Pancreas (tissue), 10 donors: ENCODE data around the gene NIPAL3. TPM values are rescaled to one million over a fixed set of nuclear protein-coding genes. Genes with fewer than 3 reads are reported as not detected.
A peak's percentile ranks its signal among the peaks of the same experiment; 100 is the strongest.
"Not testable (repeated sequence)": the region's sequence is repeated elsewhere in the genome, so short reads cannot be mapped to it uniquely, and the experiment has no call there.

Experiments
- ATAC-seq, 4 donors: fragments of 200-7000 bp; cut with Tn5 transposase; one replicate each; pipeline versions ENCODE4 v1.8.0 to v1.9.1; 2020; ENCODE audit warnings: mild to moderate bottlenecking in 4 of 4, moderate library complexity in 4 of 4
- DNase-seq, 6 donors: peaks; one replicate each; pipeline ENCODE4 v3.0.0-alpha.2; 2020
- FAIRE-seq: peaks from 2 replicates; lab custom pipeline; 2012; peaks lifted over from hg19 to GRCh38; lab: Jason Lieb, UNC
- H3K27ac ChIP-seq, 4 donors: fragments of 200-600 bp; sonication (generic); 1 replicate in 3 of 4; 2 replicates in 1 of 4; pipeline versions ENCODE4 v1.5.0 to v1.8.0; 2020
- H3K27me3 ChIP-seq, 4 donors: fragments of 200-600 bp; one replicate each; pipeline ENCODE4 v1.8.0; 2021
- H3K36me3 ChIP-seq, 3 donors: fragments of 200-600 bp; sonication (generic) in 1 of 3; one replicate each; pipeline versions ENCODE4 v1.5.0 to v1.8.0; 2020 to 2021
- H3K4me1 ChIP-seq, 3 donors: fragments of 200-600 bp; one replicate each; pipeline ENCODE4 v1.8.0; 2021
- H3K4me3 ChIP-seq, 4 donors: fragments of 200-600 bp; sonication (generic) in 2 of 4; one replicate each; pipeline versions ENCODE4 v1.5.0 to v1.8.0; 2020 to 2021
- H3K9me3 ChIP-seq, 4 donors: fragments of 200-600 bp; one replicate each; pipeline ENCODE4 v1.8.0; 2021
- WGBS, 2 donors: extraction: QIAGEN DNeasy Blood & Tissue Kit; methylation state at CpG; one replicate each; pipeline ENCODE4 v1.1.7; 2013; 5-methylcytosine and 5-hydroxymethylcytosine counted together
- intact Hi-C, 3 donors: fragments of 100-400 bp; cut with DNase I; formaldehyde crosslinking; loops; one replicate each; pipeline versions ENCODE4 v1.11.1 to v1.14.2; 2022
- polyA plus RNA-seq, 2 donors: library from polyadenylated mRNA; stranded (reverse); fragments of 200-250 nt; gene quantifications; one replicate each; pipeline ENCODE4 v1.2.3, GENCODE V29; 2013
- total RNA-seq, 6 donors: library from RNA; stranded (reverse); fragmentation: NEBNext Ultra II Directional in 4 of 6; extraction: Animal tissue kit (Norgen Biotek cat#: 25700) in 4 of 6; gene quantifications; one replicate each; pipeline versions ENCODE4 v1.2.1 to v1.2.4, GENCODE V29; 2021 to 2023
- TF ChIP-seq, protein P1 (sequence below), 4 donors: fragments of 200-600 bp; sonication (generic) in 3 of 4; IDR thresholded peaks; one replicate each; pipeline versions ENCODE4 v1.5.0 to v1.8.0; 2021; ENCODE audit warnings: antibody characterized with exemption in 4 of 4
- donor health status: healthy with polysubstance abuse.
- donor health status: DM: no; HTN: no; CAD: no; lungs with moderate emphysema.
- donor health status: DM: no; HTN: no; CAD: no.
- donor health status: control.
- donor health status: control.
- donor health status: Bipolar disorder and iron deficiency.
- donor health status: DM: yes; HTN: yes; CAD: no.
- donor health status: DM: no; HTN: no; CAD: no.
- donor health status: DM: no; HTN: no; CAD: no.
- donor health status: DM: yes; HTN: yes; CAD: no.

Gene NIPAL3
- total and polyA plus RNA-seq, 8 donors, result 7.2 to 25.4 (median 18.5) TPM

DNA sequence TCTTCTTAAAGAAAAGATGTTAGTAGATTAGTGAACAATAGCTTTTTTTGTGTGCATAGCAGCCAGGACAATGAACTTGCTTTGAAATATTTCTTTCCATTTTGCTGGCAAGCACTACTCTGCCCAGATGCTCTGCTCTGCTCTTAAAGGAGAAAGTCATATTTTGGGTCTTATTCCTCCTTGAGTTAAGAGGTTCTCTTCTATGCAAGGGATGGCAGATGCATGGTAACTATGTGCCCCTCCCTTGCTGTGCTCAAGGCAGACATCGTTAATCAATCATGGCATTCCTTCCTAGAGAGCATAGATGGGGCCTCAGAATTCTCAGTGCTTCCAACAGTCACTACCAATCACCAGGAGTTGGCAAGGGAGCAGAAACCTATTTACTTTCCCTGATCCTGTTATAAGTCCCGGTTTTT is 27.6 kb downstream of the NIPAL3 start:
- FAIRE-seq, result no peak

GRCh38 chr1:24446446-24446845 is 30.8 kb downstream of the NIPAL3 start:
- WGBS, 2 donors, result 97 to 99% methylated on average over 2 of the region's 2 CpGs
- ATAC-seq, FAIRE-seq, H3K27ac ChIP-seq, H3K4me1 ChIP-seq, H3K9me3 ChIP-seq, DNase-seq, H3K4me3 ChIP-seq, intact Hi-C loops, H3K27me3 ChIP-seq: not testable (repeated sequence)
- peaks cover 0 to 21% (median 4%) of the 10 kb centered on the region in 3 donors for H3K36me3 ChIP-seq

More for the DNA sequence above, 27.6 kb downstream of the NIPAL3 start:
- Histone ChIP-seq H3K4me3 (no peak overlapping the region), H3K27ac (no peak overlapping the region), H3K36me3 (peaks cover 0 to 4% (median 0%) of the 10 kb centered on the region in 3 donors), H3K4me1 (peaks cover 0 to 4% (median 0%) of the 10 kb centered on the region in 3 donors), H3K9me3 (no peaks in the 10 kb centered on the region), H3K27me3 (no peaks in the 10 kb centered on the region)
- TF ChIP-seq, protein P1, sequence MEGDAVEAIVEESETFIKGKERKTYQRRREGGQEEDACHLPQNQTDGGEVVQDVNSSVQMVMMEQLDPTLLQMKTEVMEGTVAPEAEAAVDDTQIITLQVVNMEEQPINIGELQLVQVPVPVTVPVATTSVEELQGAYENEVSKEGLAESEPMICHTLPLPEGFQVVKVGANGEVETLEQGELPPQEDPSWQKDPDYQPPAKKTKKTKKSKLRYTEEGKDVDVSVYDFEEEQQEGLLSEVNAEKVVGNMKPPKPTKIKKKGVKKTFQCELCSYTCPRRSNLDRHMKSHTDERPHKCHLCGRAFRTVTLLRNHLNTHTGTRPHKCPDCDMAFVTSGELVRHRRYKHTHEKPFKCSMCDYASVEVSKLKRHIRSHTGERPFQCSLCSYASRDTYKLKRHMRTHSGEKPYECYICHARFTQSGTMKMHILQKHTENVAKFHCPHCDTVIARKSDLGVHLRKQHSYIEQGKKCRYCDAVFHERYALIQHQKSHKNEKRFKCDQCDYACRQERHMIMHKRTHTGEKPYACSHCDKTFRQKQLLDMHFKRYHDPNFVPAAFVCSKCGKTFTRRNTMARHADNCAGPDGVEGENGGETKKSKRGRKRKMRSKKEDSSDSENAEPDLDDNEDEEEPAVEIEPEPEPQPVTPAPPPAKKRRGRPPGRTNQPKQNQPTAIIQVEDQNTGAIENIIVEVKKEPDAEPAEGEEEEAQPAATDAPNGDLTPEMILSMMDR (IDR thresholded peaks at IDR 0.05), result no peak
- WGBS, 2 donors, result 3 to 14% methylated on average over 2 of the region's 2 CpGs
- ATAC-seq (peak in 3 of 4 donors; percentile 16 to 74 (median 58)), DNase-seq (no peak)
- intact Hi-C loops, result no loop called here

- TF ChIP-seq, protein P1 (IDR thresholded peaks at IDR 0.05), result no peak
- Histone ChIP-seq H3K9me3 (no peaks in the 10 kb centered on the region), H3K36me3 (peaks cover 0 to 32% (median 0%) of the 10 kb centered on the region in 3 donors), H3K27ac (no peak overlapping the region), H3K4me1 (no peaks in the 10 kb centered on the region), H3K27me3 (no peaks in the 10 kb centered on the region), H3K4me3 (no peak overlapping the region)
- DNase-seq (no peak), FAIRE-seq (no peak), ATAC-seq (no peak)
- WGBS, 2 donors, result 75 to 89% methylated on average over 4 of the region's 4 CpGs
- intact Hi-C loops, result no loop called here
Observed at GRCh38 chr1:24450316-24450715, 34.7 kb downstream of the NIPAL3 start.

DNA sequence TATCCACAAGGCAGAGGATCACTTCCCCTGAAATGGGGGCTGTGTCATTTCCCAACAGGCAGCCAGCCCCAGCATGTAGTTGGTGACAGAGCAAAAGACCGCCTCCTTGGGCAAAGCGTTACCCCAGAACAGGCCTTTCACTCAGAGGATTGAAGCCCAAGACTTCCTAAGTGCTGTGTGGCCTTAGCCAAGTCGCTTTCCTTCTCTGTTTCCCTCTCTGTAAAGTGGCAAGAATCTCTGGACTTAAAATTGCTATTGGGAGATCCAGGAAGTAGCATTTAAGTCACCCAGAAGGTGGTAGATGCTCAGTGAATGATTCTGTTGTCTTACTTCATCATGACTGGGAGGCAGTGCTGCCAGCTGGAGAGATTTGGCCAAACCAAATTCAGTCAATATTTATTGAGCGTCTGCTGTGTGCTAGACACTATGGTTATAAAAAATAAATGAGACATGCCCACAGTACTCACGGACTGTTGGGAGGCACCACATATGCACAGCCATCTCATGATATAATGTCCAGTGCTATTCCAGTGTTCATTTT is 35.3 kb downstream of the NIPAL3 start:
- ATAC-seq, result no peak
- Histone ChIP-seq H3K4me1 (no peaks in the 10 kb centered on the region), H3K36me3 (peaks cover 0 to 38% (median 0%) of the 10 kb centered on the region in 3 donors), H3K9me3 (no peaks in the 10 kb centered on the region), H3K27me3 (no peaks in the 10 kb centered on the region), H3K4me3 (no peak overlapping the region), H3K27ac (no peak overlapping the region)
- intact Hi-C loops, result no loop called here
- DNase-seq, result no peak
- 94% methylated on average over 5 of the region's 5 CpGs for WGBS, 2 donors
- FAIRE-seq, result no peak
- TF ChIP-seq, protein P1 (IDR thresholded peaks at IDR 0.05), result no peak

- H3K27ac ChIP-seq, result no peak overlapping the region
- peaks cover 0 to 43% (median 4%) of the 10 kb centered on the region in 3 donors for H3K36me3 ChIP-seq
- no peak overlapping the region for H3K4me3 ChIP-seq
- no peak for ATAC-seq
- H3K4me1 ChIP-seq, result no peaks in the 10 kb centered on the region
- WGBS, 2 donors, result 79 to 87% methylated on average over 3 of the region's 3 CpGs
- no peaks in the 10 kb centered on the region for H3K9me3 ChIP-seq
- no peaks in the 10 kb centered on the region for H3K27me3 ChIP-seq
- TF ChIP-seq, protein P1 (IDR thresholded peaks at IDR 0.05), result no peak
- no peak for FAIRE-seq
- intact Hi-C loops, result no loop called here
- no peak for DNase-seq
Observed at GRCh38 chr1:24451746-24452145, 36.1 kb downstream of the NIPAL3 start.
